Stimulated activated CD4-positive, alpha-beta T cell treated with anti-CD3 and anti-CD28 coated beads, Interleukin-4, amount 100 ng/mL, for 48 hours (primary cell): Measurements from ENCODE around the gene ZNF366.

ENCODE experiments used
- DNase-seq, 2 donors: peaks; one replicate each; pipeline ENCODE4 v3.0.0-alpha.2; 2020; ENCODE audit warnings: low read depth in 2 of 2

The ZNF366 gene

GRCh38 chr5:72464071-72464470, 43.1 kb downstream of the ZNF366 start:
- DNase-seq = no peak

- DNase-seq = no peak
These were observed 43.7 kb downstream of the ZNF366 start for GRCh38 chr5:72463449-72464052.

GRCh38 chr5:72460413-72460812, 46.8 kb downstream of the ZNF366 start:
- DNase-seq = no peak

- no peak for DNase-seq
These were observed 47.3 kb downstream of the ZNF366 start for GRCh38 chr5:72459913-72460312.

- no peak for DNase-seq
These were observed 48.0 kb downstream of the ZNF366 start for GRCh38 chr5:72459089-72459661.

GRCh38 chr5:72458407-72458806, 48.8 kb downstream of the ZNF366 start:
- DNase-seq = no peak

GRCh38 chr5:72457491-72457890, 49.7 kb downstream of the ZNF366 start:
- no peak for DNase-seq

GRCh38 chr5:72456391-72457074, 50.7 kb downstream of the ZNF366 start:
- no peak for DNase-seq

GRCh38 chr5:72455476-72455875, 51.7 kb downstream of the ZNF366 start:
- DNase-seq = no peak

- no peak for DNase-seq
These were observed 52.2 kb downstream of the ZNF366 start for GRCh38 chr5:72454996-72455395.

- DNase-seq = no peak
These were observed 53.9 kb downstream of the ZNF366 start for GRCh38 chr5:72453246-72453775.

GRCh38 chr5:72452515-72453245, 54.5 kb downstream of the ZNF366 start:
- DNase-seq = no peak

- DNase-seq = no peak
These were observed 55.3 kb downstream of the ZNF366 start for GRCh38 chr5:72451741-72452505.

- DNase-seq = no peak
These were observed 58.8 kb downstream of the ZNF366 start for GRCh38 chr5:72448368-72448767.

GRCh38 chr5:72447751-72448150, 59.5 kb downstream of the ZNF366 start:
- no peak for DNase-seq

- DNase-seq = no peak
These were observed 61.2 kb downstream of the ZNF366 start for GRCh38 chr5:72445969-72446368.

GRCh38 chr5:72443883-72444282, 63.3 kb downstream of the ZNF366 start:
- no peak for DNase-seq

- no peak for DNase-seq
These were observed 65.2 kb downstream of the ZNF366 start for GRCh38 chr5:72441862-72442540.

- no peak for DNase-seq
These were observed 66.0 kb downstream of the ZNF366 start for GRCh38 chr5:72441094-72441723.

GRCh38 chr5:72440207-72440638, 67.0 kb downstream of the ZNF366 start:
- DNase-seq = no peak

- no peak for DNase-seq
These were observed 68.0 kb downstream of the ZNF366 start for GRCh38 chr5:72439192-72439591.
